SK-MEL-5 (cell line): ENCODE measurements around the gene REXO5. TPM values are rescaled to one million over a fixed set of nuclear protein-coding genes. Genes with fewer than 3 reads are reported as not detected.
"Not testable (repeated sequence)": the region's sequence is repeated elsewhere in the genome, so short reads cannot be mapped to it uniquely, and the experiment has no call there.

Experiments
- DNase-seq: peaks from one replicate; pipeline ENCODE4 v3.0.0-alpha.2; 2016; ENCODE audit warnings: low read depth, low spot score
- in situ Hi-C: cut with HindIII; loops from 2 replicates; pipeline ENCODE4 v1.10.0; 2016; ENCODE audit warnings: low sequenced_read_pairs, high pct_unique_total_duplicates, low pct_unique_long_range_greater_than_20kb
- total RNA-seq: library from RNA; depleted of rRNA; stranded (reverse); fragments of >200 nt; shearing (Covaris generic); gene quantifications from 2 replicates; pipeline ENCODE4 v1.2.3, GENCODE V29; 2014

Gene REXO5
- total RNA-seq, 1 experiment from 2014 or later, result 5.7 TPM

DNA sequence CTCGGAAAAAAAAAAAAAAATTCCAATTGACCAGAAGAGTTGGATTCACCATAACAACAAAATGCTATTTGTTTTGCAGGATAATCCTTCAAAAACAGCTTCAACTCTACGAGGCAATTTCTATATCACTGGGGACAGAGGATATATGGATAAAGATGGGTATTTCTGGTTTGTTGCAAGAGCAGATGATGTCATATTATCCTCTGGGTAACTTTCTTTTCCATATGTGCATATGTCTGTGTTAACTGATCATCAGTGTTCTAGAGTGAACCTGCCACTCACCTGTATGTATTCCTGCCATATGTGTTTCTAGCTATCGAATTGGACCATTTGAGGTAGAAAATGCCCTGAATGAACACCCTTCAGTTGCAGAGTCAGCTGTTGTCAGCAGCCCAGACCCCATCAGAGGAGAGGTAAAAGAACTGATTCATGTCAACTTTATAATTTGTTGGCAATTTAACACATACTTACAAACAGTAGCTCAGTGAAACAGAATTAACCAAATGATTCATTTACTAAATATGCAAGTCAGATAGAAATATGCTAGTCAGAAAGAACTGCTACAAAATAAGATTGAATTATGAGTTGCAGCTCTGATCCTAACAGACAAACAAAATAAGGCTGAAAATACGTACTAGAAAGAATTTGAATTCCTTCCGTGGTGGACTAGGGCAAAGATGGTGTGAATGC lies 14.3 kb upstream of the REXO5 start:
- DNase-seq, result no peak
- in situ Hi-C loops, result no loop called here

DNA sequence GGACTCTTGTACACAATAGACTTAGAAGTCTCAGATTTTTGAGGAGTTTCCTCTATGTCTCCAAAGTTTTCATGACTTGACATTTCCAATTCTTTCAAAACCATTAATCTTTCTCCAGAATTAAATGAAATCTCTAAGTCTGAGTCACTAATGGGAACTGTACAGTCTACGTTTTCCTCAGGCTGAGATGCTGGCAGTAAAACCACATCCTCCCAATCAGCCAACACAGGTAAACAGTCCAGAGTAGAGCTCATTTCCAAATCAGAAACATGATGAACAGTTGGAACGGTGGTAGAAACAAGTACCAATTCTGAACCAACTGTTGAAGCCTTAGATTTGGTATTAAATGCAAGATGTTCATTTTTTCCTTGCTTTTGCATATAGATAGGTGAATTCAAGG lies 8.0 kb upstream of the REXO5 start:
- DNase-seq, result no peak
- in situ Hi-C loops, result no loop called here

- in situ Hi-C loops, result no loop called here
- DNase-seq, result peak; percentile 10
Measured at GRCh38 chr16:20799599-20799998, 6.7 kb upstream of the REXO5 start.

GRCh38 chr16:20801278-20801677 lies 5.0 kb upstream of the REXO5 start:
- no peak for DNase-seq
- in situ Hi-C loops, result no loop called here

- no peak for DNase-seq
- in situ Hi-C loops, result no loop called here
Measured at GRCh38 chr16:20803192-20803560, 3.2 kb upstream of the REXO5 start.

DNA sequence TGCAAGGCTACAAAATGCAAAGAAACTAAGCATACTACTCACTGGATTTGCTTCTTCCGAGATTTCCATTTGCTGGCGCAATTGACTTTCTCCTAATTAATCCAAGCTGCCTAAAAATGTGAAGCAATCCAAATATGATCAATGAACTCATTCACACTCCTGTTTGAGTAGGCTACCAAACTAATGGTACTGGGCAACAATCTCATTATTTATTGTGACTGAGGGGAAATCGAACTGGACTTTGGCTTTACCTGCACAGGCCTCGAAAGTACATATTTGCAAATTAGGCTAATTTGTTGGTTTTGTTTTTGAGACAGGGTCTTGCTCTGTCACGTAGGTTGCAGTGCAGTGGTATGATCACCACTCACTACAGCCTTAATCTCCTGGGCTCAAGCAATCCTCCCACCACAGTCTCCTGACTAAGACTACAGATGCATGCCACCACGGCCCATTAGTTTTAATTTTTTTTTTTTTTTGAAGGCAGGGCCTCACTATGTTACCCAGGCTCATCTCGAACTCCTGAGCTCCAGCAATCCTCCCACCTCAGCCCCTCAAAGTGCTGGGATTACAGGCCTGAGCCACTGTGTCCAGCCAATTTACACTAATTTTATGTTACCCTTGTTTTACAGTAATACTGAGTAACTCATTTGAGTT lies 2.6 kb upstream of the REXO5 start:
- no peak for DNase-seq
- in situ Hi-C loops, result no loop called here

DNA sequence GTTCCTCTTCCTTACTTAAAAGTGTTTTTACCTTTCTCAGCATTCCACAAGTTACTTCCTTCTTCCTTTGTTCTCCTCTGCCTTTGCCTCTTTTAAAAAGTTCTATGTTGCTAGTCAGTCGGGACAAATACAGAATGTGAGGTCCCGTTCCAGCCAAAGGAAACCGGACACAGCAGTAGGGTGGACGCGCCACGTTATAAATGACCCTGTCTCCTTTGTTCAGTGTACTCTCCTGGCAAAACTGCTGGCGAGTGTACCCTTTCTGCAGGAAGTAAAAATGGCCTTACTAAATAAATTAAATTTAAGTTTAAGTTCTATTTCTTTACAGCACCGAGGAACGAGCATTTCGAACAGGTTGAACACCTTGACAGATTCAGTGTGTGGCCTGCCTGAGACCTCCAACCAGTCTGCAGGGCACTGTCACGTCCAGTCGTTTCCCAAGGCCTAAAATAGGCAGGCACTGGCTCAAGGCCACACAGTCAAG lies 601 bp upstream of the REXO5 start:
- DNase-seq, in situ Hi-C loops: not testable (repeated sequence)

DNA sequence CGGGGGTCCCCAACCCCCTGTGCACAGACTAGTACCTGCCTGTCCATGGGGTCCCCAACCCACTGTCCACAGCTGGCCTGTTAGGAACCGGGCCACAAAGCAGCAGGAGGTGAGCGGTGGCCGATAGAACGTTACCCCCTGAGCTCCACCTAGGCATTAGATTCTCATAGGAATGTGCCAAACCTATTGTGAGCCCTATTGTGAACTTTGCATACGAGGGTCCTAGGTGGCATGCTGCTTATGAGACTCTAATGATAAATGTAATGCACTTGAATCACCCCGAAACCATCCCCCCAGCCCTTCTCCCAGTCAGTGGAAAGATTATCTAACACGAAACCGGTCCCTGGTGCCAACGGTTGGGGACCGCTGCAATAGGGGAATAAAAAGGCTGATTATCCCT lies 1.5 kb downstream of the REXO5 start:
- no peak for DNase-seq

GRCh38 chr16:20811889-20812439 lies 5.6 kb downstream of the REXO5 start:
- DNase-seq, result no peak
- in situ Hi-C loops, result no loop called here

More for the DNA sequence above, 1.5 kb downstream of the REXO5 start:
- in situ Hi-C loops, result no loop called here

GRCh38 chr16:20812510-20812909 lies 6.2 kb downstream of the REXO5 start:
- DNase-seq, result no peak
- in situ Hi-C loops, result no loop called here

DNA sequence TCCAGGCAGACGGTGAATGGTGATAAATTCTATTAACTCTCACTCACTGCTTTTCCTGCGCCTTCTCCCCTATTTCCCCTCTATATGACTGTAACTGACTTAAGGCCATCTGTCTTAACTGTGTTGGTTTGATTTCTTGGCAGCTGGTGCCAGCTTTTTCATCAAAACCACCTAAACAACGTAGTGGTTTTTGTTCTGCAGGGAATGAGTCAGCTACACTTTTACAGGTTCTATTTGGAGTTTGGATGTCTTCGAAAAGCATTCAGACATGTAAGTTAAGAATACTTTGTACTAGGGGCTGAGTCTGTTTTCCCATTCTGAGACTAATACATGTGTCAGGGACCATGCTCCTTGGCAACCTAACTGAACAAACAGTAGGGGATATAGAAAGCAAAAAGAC lies 8.5 kb downstream of the REXO5 start:
- in situ Hi-C loops, result no loop called here
- no peak for DNase-seq

DNA sequence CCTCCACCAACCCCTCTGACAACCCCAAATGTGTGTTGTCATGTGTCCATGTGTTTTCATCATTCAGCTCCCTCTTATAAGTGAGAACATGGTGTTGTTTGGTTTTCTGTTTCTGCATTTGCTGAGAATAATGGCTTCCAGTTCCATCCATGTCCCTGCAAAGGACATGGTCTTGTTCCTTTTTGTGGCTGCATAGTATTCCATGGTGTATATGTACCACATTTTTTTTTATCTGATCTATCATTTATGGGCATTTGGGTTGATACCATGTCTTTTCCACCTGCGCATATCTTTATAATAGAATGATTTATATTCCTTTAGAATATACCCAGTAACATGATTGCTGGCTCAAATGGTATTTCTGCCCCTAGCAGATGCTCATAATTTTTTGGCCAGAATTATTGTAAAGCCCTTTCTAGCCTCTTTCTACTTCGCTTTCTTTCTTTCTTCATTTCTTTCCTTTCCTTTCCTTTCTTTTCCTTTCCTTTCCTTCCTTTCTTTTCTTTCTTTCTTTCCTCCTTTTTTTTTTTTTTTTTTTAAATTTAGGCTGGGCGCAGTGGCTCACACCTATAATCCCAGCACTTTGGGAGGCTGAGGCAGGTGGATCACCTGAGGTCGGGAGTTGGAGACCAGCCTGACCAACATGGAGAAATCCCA lies 12.7 kb downstream of the REXO5 start:
- in situ Hi-C loops, result no loop called here
- DNase-seq, result no peak

GRCh38 chr16:20821682-20822081 lies 15.4 kb downstream of the REXO5 start:
- in situ Hi-C loops, result no loop called here
- no peak for DNase-seq

DNA sequence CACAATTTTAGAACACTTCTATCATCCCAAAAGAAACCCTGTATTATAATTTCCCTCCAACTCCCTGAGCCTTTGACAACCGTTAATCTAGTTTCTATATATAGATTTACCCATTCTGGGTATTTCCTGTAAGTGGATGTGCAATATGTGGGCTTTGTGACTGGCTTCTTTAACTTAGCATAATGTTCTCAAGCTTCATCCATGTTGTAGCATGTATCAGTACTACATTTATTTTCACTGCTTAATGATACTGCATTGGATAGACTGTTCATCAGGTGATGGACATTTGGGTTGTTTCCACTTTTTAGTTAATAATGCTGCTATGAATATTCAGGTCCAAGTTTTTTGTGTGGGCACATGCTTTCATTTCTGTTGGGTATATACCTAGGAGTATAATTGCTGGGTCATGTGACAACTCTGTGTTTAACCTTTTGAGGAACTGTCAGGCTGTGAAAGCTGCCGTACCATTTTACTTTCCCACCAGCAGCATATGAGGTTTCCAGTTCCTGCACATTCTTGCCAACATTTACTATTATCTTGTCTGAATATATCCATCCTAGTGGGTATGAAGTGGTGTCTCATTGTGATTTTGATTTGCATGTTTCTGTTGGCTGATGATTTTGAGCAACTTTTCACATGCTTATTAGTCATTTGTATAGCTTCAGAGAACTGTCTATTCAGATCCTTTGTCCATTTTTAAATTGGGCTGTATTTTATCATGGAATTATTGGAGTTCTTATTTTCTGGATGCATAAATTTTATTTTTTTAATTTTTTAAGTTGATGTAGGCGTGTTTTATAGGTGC lies 16.4 kb downstream of the REXO5 start:
- in situ Hi-C loops, result no loop called here
- DNase-seq, result no peak

DNA sequence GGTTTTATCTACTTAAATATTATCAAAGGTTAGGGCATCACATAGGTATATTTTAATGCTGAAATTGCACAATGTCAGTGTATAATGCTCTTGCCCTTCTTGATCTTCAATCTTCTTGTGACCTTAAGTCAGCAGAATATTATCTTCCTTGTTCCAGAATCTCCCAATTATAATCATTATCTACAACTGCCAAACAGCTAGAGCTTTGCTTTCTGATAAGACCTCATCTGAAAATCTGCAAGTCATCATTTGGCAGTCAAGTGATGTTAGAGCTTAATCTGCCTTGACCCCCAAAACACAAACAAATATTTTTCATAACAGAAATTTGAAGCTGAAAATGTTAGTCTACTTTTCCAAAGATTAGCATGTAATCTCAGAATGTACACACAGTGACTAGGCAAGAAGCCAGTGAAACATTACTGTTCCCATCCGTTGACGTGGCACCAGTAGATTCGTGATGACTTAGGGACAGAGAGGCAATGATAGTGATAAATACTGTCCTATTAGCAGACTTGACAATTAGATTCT lies 19.8 kb downstream of the REXO5 start:
- no peak for DNase-seq
- in situ Hi-C loops, result no loop called here

GRCh38 chr16:20829536-20829935 lies 23.2 kb downstream of the REXO5 start:
- in situ Hi-C loops, result no loop called here
- no peak for DNase-seq

DNA sequence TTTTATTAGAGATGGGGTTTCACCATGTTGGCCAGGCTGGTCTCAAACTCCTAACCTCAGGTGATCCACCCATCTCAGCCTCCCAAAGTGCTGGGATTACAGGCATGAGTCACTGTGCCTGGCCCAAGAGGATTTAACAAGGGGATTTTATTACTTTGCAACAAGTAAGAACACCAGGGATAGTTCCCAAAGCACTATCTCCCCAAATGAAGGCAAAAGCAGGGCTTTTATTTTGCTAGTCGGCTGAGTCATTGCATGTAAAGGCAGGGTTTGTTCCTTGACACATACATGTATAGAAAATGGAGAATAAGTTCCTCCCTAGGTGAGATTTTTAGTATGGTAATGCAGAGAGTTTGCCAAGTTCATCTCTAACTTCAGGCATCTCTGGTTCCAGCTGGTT lies 24.0 kb downstream of the REXO5 start:
- in situ Hi-C loops, result no loop called here

DNA sequence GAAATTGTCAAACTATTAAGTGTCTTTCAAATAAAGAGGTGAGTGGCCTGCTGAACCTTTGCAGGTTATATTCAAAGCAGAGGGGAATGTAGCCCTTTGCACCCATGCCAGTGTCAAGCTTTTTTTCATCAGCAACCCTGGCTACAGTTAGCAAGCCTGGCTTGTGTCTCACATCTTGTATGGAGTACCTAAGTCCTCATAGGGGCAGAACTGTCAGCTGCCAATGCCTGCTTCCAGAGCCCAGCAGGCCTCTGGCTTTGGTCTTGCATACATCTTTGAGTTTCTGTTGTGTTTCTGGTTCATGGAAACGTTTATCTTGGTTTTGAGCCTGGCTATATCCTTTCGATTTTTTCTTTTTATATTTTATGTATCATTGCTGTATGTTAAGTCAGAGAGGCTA lies 26.8 kb downstream of the REXO5 start:
- in situ Hi-C loops, result no loop called here
- no peak for DNase-seq

More for the DNA sequence above, 24.0 kb downstream of the REXO5 start:
- no peak for DNase-seq
